ENCODE data around the gene SCD5.

Gene SCD5

GRCh38 chr4:82666970-82667665 lies 131.5 kb downstream of the SCD5 start:
- no peak for DNase-seq (ENCODE audit: insufficient read length)
- FAIRE-seq, result no peak
- TF ChIP-seq POLR2A (IDR thresholded peaks at IDR 0.05; ENCODE audit: low read depth, low read length), result no peak
- no peak for TF ChIP-seq TAF1 (IDR thresholded peaks at IDR 0.05; ENCODE audit: borderline replicate concordance, low read depth, low read length)
- no peak for TF ChIP-seq POLR2AphosphoS5 (IDR thresholded peaks at IDR 0.05; ENCODE audit: low read depth, low read length)

- DNase-seq (ENCODE audit: insufficient read length) (no peak), FAIRE-seq (no peak)
- TF ChIP-seq TAF1 (IDR thresholded peaks at IDR 0.05; ENCODE audit: borderline replicate concordance, low read depth, low read length), result no peak
- TF ChIP-seq POLR2A (IDR thresholded peaks at IDR 0.05; ENCODE audit: low read depth, low read length), result no peak
- no peak for TF ChIP-seq POLR2AphosphoS5 (IDR thresholded peaks at IDR 0.05; ENCODE audit: low read depth, low read length)
Observed at GRCh38 chr4:82661181-82661992, 137.2 kb downstream of the SCD5 start.

DNA sequence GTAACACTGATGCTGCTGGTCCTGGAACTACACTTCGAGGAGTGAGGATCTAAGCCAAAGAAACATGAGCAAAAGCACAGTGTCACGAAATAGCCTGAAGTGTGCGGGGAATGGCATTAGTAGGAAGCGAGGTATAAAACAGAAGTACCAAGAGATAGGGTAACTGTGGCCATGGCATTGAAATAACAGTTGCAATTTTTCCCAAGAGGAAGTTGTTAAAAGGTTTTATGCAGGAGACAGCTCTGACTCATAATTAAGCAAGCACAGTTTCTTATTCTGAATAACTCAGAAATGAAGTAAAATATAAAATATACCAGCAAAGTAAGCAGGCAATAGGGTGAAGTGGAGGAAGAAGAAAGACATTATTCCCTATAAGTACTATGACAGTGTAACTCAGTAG lies 146.5 kb downstream of the SCD5 start:
- no peak for TF ChIP-seq POLR2AphosphoS5 (IDR thresholded peaks at IDR 0.05; ENCODE audit: low read depth, low read length)
- TF ChIP-seq POLR2A (IDR thresholded peaks at IDR 0.05; ENCODE audit: low read depth, low read length), result no peak
- no peak for TF ChIP-seq TAF1 (IDR thresholded peaks at IDR 0.05; ENCODE audit: borderline replicate concordance, low read depth, low read length)
- DNase-seq (ENCODE audit: insufficient read length), result no peak
- no peak for FAIRE-seq

- no peak for FAIRE-seq
- TF ChIP-seq TAF1 (IDR thresholded peaks at IDR 0.05; ENCODE audit: borderline replicate concordance, low read depth, low read length), result no peak
- no peak for TF ChIP-seq POLR2A (IDR thresholded peaks at IDR 0.05; ENCODE audit: low read depth, low read length)
- TF ChIP-seq POLR2AphosphoS5 (IDR thresholded peaks at IDR 0.05; ENCODE audit: low read depth, low read length), result no peak
- no peak for DNase-seq (ENCODE audit: insufficient read length)
Observed at GRCh38 chr4:82650868-82651267, 147.7 kb downstream of the SCD5 start.

DNA sequence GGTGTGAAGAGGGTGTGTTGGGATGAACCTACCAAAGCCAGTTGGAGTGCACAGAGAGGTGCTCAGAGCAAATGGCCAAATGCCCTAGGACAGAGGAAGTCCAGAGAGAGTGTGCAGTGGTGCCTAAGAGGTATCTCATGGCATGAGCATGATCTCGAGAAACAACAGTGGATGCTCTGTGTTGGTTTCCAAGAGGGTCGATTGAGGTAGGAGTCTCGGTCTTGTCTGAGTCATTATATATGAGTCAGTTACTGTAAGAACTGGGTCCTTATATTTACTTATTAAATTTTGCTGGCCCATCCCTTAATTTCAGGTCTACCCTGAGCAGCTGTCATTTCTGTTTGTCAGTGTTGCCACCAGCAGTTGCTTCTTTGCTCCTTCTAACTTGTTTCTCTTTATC lies 150.2 kb downstream of the SCD5 start:
- TF ChIP-seq POLR2AphosphoS5 (IDR thresholded peaks at IDR 0.05; ENCODE audit: low read depth, low read length) (no peak), TAF1 (IDR thresholded peaks at IDR 0.05; ENCODE audit: borderline replicate concordance, low read depth, low read length) (no peak), POLR2A (IDR thresholded peaks at IDR 0.05; ENCODE audit: low read depth, low read length) (no peak)
- no peak for FAIRE-seq

GRCh38 chr4:82645936-82646565 lies 152.5 kb downstream of the SCD5 start:
- TF ChIP-seq POLR2AphosphoS5 (IDR thresholded peaks at IDR 0.05; ENCODE audit: low read depth, low read length), result no peak
- no peak for TF ChIP-seq TAF1 (IDR thresholded peaks at IDR 0.05; ENCODE audit: borderline replicate concordance, low read depth, low read length)
- no peak for TF ChIP-seq POLR2A (IDR thresholded peaks at IDR 0.05; ENCODE audit: low read depth, low read length)

More for the DNA sequence above, 150.2 kb downstream of the SCD5 start:
- no peak for DNase-seq (ENCODE audit: insufficient read length)

GRCh38 chr4:82644734-82645126 lies 153.9 kb downstream of the SCD5 start:
- FAIRE-seq, result no peak
- no peak for TF ChIP-seq POLR2A (IDR thresholded peaks at IDR 0.05; ENCODE audit: low read depth, low read length)
- TF ChIP-seq TAF1 (IDR thresholded peaks at IDR 0.05; ENCODE audit: borderline replicate concordance, low read depth, low read length), result no peak
- no peak for TF ChIP-seq POLR2AphosphoS5 (IDR thresholded peaks at IDR 0.05; ENCODE audit: low read depth, low read length)
- no peak for DNase-seq (ENCODE audit: insufficient read length)

More at GRCh38 chr4:82645936-82646565, 152.5 kb downstream of the SCD5 start:
- DNase-seq (ENCODE audit: insufficient read length) (no peak), FAIRE-seq (no peak)

DNA sequence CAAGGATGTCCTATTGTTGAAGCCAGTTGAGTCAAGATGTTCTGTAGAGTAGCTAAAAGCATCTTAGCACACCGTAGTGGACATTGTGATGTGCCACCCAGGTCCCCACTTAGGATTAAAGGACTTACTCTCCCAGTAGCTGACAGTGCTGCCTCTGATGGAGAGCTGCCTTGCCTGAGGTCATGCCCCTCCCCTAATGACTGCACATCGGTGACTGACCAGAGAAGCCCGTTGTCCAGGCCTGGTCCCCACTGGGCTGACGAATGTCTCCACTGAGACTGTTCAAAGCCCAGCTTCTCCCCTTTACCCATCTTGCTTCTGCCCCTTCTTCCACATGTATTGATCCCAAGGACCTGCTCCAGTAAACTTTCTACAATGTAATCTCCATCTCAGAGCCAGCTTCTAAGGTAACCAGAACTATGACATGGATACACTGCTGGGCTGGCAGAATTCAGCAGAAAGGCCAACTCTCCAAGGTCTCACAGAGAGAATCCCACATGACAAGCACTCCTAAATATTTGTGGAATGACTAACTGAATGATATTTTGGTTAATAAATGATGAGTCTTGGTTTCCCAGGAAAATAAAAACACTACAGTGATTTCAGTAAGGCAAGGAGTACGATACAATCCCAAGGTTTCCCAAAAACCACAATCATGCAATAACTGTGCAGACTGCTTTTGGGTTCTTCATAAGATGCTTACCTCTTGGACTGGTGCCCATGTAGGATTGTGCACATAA lies 154.4 kb downstream of the SCD5 start:
- no peak for DNase-seq (ENCODE audit: insufficient read length)
- TF ChIP-seq POLR2AphosphoS5 (IDR thresholded peaks at IDR 0.05; ENCODE audit: low read depth, low read length), result no peak
- no peak for TF ChIP-seq POLR2A (IDR thresholded peaks at IDR 0.05; ENCODE audit: low read depth, low read length)
- TF ChIP-seq TAF1 (IDR thresholded peaks at IDR 0.05; ENCODE audit: borderline replicate concordance, low read depth, low read length), result no peak
- no peak for FAIRE-seq

GRCh38 chr4:82642331-82642730 lies 156.3 kb downstream of the SCD5 start:
- FAIRE-seq (no peak), DNase-seq (ENCODE audit: insufficient read length) (no peak)
- no peak for TF ChIP-seq POLR2A (IDR thresholded peaks at IDR 0.05; ENCODE audit: low read depth, low read length)
- no peak for TF ChIP-seq POLR2AphosphoS5 (IDR thresholded peaks at IDR 0.05; ENCODE audit: low read depth, low read length)
- no peak for TF ChIP-seq TAF1 (IDR thresholded peaks at IDR 0.05; ENCODE audit: borderline replicate concordance, low read depth, low read length)

DNA sequence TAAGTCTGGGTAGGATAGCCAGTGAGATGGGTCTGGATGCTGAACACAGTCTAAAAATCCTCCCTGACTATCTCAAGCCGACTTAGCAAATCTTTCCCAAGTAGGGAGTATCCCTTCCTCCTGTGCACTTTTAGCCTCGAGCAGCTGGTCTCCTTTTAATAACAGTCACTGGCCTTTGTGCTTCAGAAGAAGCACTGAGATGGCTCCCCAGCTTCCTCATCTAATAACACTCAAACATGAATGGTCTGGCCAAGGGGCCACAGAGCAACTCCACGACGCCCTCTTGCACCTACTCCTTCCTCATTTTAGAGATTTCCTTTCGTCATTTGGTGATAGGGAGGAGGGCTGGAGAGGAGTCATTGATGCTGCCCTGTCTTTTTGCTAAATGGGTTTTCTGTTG lies 158.1 kb downstream of the SCD5 start:
- DNase-seq (ENCODE audit: insufficient read length) (no peak), FAIRE-seq (no peak)
- no peak for TF ChIP-seq POLR2A (IDR thresholded peaks at IDR 0.05; ENCODE audit: low read depth, low read length)
- no peak for TF ChIP-seq TAF1 (IDR thresholded peaks at IDR 0.05; ENCODE audit: borderline replicate concordance, low read depth, low read length)
- TF ChIP-seq POLR2AphosphoS5 (IDR thresholded peaks at IDR 0.05; ENCODE audit: low read depth, low read length), result no peak

DNA sequence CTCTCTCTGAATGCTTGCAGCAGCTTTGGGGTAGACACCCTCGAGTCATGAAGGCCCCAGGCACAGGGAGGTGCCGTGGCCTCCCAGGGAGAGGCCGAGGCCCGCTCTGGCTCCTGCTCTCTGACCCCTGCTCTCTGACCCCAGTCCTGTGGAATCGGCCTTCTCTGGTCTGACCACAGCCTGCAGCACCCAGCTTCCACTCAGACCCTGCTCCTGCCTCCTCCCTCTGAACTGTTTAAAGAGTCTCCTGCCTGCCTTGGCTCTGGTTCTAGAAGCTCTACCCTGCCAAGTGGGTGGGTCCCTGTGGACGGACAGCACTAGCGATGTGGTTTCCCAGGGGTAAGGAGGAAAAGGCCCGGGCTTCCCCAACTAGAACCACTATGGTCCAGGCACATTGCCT lies 158.6 kb downstream of the SCD5 start:
- DNase-seq (ENCODE audit: insufficient read length), result no peak
- no peak for TF ChIP-seq POLR2A (IDR thresholded peaks at IDR 0.05; ENCODE audit: low read depth, low read length)
- no peak for TF ChIP-seq TAF1 (IDR thresholded peaks at IDR 0.05; ENCODE audit: borderline replicate concordance, low read depth, low read length)
- no peak for TF ChIP-seq POLR2AphosphoS5 (IDR thresholded peaks at IDR 0.05; ENCODE audit: low read depth, low read length)
- FAIRE-seq, result no peak
